GM21717 (cell line): ENCODE results near the gene TLE7.

Experiments
- ATAC-seq: cut with Tn5 transposase; IDR thresholded peaks from one replicate; pipeline ENCODE4 v1.9.1; 2021; ENCODE audit warnings: mild to moderate bottlenecking, moderate library complexity; ENCODE audit not compliant: unreplicated experiment

The TLE7 gene

DNA sequence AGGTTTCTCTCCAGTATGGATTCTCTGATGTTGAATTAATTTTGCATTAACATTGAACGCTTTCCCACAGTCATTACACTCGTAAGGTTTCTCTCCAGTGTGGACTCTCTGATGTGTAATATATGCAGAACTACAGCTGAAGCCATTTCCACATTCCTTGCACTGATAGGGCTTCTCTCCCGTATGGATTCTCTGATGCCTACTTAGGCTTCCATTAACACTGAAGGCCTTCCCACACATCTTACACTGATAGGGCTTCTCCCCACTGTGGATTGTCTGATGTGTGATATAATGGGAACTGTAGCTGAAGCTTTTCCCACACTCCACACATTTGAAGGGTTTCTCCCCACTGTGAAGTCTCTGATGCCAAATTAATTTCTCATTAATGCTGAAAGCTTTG is 7.2 kb upstream of the TLE7 start:
- ATAC-seq = no peak

DNA sequence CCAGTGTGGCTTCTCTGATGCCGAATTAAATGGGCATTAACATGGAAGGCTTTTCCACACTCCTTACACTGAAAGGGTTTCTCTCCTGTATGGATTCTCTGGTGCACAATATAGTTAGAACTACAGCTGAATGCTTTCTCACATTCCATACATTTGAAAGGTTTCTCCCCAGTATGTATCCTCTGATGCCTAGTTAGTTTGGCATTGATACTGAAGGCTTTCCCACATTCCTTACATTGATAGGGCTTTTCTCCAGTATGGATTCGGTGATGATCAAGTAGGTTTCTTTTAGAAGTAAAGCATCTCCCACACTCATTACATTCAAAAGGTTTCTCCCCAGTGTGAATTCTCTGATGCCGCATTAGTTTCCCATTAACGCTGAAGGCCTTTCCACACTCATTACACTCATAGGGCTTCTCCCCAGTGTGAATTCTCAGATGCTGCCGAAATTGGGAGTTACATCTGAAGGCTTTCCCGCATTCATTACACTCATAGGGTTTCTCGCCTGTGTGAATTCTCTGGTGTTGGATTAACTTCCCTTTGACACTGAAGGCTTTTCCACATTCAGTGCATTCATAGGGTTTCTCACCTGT is 6.5 kb upstream of the TLE7 start:
- ATAC-seq = no peak

DNA sequence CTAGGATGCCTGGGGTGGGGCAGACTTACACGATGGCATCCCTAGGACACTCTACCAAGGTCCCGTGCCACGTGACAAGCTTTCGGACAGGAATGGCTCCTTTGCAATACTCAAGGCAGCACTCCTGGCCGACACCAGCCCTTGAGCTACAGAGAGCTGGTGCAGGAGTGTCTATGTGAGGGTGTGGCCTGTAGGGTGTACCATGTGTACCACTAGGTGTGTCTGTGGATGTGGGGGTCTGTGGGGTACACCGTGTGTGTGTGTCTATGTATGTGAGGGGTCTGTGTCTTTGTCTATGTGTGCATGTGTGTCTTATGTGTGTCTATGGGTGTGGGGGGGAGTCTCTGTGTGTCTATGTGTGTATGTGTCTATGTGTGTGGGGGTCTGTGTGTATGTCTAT is 1.9 kb upstream of the TLE7 start:
- no peak for ATAC-seq

DNA sequence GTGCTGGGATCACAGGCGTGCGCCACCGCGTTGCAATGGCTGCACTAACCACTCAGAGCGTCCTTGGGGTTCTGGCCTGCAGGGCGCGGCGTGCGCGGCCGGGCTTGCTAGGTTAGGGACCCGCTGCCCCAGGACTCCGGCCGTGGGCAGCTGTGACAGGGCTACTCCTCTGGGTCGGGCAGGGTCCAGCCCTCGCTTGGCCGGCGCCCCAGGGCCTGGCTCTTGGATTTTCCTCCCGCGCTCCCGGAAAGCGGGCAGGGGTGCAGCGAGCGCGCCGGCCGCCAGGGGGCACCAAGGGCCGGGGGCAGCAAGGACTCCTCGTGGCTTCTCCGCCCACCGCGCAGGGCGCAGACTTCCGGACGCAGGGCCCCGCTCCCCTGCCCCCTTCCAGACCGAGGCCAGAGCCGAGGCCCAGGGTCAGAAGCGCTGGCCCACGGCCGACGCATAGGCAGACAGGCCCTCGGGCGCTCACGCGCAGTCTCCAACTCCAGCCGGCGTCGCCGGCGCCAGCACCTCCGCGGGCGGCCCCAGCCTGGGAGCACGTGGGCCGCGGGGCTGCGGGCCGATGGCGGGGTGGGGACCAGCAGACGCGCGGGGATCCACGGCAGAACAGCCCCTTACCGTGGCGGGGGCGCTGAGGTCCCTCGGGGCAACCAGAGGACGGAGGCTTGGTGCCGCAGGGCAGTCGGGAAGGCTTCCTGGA is 355 bp downstream of the TLE7 start:
- no peak for ATAC-seq

DNA sequence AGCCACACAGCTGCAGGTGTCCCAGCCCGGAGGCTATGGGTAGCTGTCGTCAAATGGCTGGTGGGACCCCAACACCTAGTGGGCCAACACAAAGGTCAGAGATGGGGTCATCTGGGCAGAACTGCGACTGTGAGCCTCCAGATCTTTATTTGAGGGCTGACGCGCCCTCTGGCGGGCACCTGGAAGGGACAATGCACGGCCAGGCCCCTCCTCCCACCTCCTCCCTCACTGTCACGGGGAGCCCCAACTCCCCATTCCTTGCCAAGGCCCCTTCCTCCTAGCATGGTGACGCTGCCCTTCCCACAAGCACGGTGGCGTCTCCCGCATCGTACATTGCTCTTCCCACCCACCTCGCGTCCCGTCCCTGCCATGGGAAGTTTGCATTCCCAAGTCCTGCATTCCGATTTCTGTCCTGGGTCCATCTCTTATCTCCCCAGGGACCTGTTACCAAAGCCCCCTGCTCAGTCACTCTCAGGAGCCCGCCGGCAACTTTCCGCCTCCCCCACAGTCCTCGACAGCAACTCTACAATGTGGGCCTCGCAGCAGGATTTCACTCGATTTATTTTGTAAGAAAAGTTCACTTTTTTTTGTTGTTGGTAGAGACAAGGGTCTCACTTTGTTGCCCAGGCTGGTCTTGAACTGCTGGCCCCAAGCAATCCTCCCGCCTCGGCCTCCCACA is 1.0 kb downstream of the TLE7 start:
- ATAC-seq = no peak

DNA sequence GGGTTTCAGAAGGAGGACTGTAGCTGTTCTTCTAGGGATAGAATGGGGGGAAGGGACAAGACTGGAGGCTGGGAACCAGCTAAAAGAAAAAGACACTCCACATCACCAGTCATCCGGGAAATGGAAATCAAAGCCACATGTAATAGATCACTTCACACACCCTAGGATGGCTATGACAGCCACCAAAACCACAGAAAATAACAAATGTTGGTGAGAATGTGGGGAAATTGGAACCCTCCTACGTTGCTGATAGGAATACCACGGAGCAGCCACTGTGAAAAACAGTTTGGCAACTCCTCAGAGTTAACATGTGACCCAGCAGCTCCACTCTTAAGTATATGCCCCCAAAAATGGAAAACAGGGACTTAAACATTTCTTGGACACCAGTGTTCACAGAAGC is 2.3 kb downstream of the TLE7 start:
- ATAC-seq = no peak

DNA sequence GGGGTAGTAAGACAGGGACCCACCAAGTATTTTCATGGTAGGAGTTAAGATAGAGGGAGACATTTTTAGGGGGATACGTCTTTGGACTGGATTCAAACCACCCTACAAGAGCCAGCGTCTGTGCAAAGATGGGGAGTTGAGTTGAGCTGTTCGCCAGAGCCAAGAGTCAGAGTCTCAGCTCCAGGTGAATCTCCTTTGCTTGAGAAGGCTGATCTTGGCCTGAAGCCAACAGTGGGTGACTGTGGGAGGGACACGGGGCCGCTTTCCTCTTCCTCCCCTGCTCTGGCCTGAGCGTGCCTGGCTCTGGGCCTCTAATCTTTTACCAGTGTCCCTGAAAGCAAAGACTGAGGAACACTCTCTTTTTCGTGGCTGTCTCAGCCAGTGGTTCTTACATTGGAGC is 5.4 kb downstream of the TLE7 start:
- no peak for ATAC-seq

DNA sequence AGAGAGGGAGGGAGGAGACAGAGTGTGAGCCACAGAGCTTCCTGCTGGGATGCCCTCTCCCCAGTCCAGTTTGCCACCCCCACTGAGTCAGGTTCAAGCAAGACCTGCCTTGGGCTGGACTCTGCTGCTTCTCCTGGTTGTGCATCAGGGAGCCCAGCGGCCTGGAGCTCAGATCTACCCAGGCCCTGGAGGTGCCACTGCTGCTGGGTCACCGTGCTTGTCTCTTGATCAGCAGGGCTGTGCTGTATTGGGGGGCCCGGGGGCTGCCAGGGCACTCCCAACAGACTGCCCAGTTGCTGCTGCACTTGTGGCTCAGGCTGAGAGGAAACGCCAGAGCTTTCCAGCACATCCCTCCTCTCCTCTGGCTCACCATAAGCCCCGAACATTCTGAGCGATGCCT is 8.9 kb downstream of the TLE7 start:
- no peak for ATAC-seq

DNA sequence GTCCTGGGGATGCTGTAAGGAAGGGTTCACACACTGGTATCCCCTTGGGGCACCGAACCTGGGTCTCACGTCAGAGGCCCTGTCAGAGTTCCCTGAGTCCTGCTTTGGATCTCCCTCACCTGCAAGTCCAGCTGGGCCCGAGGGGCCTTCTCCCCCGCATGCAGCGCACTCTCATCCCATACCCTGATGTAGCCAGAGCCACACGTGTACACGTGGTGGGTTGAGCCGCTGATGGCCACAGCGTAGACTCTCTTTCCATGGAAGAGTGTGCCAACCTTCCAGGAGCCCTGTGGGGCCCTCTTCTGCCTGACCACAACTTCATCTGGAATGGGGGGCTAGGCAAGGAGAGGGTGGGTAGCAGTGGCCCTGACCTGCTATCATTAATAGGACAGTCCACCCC is 9.9 kb downstream of the TLE7 start:
- ATAC-seq = no peak

DNA sequence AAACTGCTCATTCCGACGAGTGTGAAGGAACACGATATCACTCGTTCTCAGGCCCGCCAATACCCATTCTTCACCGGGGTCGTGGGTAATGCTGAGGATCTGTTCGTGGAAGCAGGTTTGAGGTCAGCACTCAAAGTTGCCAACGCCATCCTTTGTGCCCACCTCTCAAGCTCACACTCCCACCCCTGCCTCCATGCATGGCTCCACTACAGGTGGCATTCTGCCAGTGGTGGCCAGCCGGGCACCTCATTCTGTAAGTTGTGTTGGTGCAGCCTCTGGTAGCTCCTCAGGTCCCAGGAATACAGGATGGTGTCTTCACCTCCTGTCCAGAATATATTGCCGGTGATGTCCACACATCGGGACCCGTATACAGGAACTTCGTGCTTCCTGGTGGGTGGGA is 10.7 kb downstream of the TLE7 start:
- no peak for ATAC-seq

DNA sequence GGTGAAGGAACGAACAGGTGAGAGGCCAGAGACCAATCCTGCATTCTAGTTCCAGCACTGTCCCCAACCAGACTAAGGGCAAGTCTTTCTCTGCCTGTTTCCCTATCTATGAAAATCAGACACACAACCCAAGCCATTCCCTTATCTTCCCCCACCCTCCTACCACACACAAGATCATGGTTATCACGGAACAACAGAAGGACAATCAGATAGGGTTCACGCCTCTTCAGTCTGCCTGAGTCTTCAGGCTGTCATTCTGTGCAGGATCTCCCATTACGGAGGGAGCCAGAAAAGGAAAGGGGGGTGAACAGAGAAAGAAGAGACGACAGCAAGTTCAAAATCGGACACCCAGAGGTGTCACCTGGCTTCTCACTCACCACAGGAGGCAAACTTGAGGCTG is 11.1 kb downstream of the TLE7 start:
- ATAC-seq = no peak

DNA sequence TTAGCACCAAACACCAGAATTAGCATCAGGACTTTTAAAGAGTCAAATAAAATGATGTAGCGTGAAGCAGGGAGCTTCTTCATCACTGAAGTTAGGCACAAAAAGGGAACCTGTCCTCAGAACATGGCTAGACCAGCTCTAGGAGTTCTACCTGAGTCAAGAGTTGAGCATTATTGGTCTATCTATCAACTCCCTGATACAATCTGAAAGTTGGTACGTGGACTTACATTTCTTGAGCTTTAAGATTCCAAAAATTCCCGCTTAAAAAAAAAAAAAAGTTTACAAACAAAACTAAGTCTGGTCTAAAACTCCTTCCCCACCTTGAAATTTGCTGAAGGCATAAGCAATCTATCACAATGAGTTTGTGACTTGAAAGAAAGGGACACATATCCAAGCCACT is 12.3 kb downstream of the TLE7 start:
- ATAC-seq = no peak

DNA sequence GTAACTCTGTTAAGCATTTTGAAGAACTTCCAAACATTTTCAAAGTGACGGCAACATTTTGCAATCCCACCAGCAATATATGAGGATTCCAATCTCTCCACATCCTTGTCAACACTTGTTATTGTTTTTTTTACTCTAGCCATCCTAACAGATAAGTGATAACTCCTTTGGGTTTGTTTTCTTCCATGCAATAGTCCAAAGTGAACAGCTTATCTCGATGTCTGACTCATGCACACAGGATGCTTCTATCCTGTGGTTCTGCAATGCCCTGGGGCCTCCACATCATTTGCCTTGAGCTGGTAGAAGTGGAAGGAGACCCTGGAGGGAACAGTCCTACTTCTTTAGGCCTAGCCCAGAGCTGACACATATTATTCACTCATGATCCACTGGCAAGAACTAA is 13.0 kb downstream of the TLE7 start:
- ATAC-seq = no peak

DNA sequence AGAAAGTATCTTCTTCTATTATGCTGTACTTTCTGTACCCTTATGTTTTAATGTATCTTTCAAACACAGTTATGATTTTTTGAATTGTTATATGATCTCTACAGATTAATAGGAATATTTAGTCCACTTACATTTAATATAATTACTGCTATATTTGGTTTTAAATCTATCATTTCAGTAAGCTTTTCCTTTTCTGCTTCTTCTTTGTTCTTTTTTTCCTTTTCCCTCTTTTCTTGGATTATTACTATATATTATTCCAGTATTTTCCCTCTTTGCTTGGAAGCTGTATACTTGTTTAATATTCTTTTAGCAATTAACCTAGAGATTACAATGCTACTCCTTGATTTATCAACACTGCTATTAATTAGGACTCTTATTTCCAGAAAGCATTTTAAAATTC is 13.5 kb downstream of the TLE7 start:
- no peak for ATAC-seq

DNA sequence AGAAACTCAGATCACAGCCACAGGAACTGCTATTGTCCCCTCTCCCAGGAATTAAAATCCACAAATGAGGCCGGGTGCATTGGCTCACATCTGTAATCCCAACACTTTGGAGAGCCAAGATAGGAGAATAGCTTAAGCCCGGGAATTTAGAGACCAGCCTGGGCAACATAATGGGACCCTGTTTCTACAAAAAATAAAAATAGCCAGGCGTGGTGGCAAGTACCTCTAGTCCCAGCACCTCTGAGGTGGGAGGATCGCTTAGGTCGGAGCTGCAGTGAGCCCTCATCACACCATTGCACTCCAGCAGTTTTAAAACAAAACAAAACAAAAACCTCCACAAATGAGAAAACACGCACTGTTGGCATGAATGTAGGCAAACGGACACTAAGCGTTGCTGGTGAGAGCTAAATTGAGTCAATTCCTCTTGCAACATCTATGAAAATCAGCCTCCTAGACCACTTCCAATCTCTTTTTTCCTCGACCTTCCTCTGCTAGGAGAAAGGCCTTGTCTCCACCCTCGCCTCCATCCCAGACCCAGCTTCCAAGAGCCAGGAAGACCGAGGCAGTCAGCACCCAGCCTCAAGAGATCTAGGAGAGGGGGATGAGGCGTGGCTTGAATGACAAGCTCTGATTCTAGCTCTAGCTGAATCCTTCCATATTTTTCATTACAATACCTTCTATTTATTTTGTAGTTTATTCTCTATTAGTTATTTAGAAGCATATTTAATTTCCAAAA is 14.8 kb downstream of the TLE7 start:
- no peak for ATAC-seq

DNA sequence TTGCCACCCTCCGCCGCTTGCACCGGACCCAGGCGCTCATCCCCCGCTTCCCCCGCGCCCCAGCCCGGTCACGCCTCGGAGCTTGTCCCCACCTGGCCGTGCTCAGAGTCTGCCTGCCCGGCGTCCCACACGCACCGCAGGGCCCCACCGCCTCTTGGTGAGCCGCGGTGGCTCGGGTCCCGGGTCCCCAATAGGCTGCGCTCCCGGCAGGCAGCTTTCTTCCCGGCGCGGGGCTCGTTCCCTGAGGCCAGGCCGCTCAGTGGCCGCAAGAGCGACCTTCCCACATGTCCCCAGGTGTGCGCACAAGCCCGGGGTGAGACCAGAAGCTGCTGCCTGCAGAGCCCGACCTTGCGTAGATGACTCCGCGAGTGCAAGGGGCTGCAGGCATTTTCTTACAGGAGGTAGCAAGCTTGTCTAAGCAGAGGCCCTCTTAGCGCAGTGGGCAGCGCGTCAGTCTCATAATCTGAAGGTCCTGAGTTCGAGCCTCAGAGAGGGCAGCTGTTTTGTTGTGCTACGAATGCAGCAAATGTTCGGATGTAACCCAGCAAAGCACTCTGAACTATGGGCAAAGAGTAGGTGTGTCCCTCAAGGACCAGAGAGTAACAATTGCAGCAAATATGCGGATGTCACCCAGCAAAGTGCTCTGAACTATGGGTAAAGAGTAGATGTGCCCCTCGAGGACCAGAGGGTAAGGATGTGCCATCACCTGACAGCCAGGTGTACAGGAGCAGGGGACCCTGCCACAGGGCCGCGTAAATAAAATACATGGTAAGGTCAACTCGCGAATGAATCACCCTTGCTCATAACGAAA is 15.6 kb downstream of the TLE7 start:
- ATAC-seq = peak; percentile 50

DNA sequence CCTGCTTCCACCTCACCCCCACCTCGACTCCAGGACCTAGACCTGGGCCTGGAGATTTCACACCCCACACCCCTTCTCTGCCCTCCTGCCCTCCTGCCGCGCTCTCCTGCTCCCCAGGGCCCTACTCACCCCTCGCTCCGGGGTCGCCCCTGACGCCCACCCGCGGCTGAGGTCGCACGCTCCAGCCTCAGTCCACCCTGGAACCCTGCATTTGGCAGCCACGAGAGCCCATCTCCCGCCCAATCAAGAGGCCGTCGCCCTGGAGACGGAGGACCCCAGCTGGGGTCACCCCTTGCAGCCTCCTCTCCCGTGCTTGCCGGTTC is 16.1 kb downstream of the TLE7 start:
- no peak for ATAC-seq

DNA sequence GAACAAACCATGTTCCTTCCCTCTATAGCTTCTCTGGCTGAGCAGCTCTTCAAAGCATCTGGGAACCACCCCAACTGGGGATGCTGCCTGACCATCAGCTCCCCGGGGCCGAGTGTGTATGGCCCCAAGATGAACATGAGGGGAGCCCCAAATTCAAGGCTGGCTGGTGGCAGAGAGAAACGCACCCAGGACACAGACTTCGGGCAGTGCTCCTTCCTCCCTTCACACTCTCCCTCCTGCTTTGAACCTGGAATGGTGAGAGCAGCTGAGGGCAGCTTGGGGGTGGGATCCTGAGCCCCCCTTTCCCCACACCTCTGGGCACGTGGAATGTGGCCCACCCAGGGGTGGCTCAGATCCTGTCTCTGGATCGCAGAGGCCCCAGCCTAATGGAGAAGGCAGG is 17.2 kb downstream of the TLE7 start:
- no peak for ATAC-seq

DNA sequence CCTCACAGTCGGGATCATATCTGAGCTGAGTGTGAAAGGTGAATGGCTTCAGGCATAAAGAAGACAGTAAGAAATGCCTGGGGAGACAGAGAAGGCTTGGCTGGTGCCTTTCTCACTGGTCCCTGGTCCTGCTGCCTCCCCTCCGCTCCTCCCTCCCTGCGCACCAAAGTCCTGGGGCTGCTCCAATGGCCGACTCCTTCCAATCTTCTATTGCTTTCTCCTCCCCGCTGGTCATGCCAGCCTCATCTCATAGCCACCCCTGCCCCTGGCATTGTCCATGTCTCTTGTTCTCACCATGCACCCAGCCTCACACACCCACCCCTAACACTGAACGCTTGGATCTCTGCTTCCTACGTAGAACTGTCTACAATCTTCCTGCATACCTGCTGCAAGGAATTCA is 18.0 kb downstream of the TLE7 start:
- no peak for ATAC-seq

DNA sequence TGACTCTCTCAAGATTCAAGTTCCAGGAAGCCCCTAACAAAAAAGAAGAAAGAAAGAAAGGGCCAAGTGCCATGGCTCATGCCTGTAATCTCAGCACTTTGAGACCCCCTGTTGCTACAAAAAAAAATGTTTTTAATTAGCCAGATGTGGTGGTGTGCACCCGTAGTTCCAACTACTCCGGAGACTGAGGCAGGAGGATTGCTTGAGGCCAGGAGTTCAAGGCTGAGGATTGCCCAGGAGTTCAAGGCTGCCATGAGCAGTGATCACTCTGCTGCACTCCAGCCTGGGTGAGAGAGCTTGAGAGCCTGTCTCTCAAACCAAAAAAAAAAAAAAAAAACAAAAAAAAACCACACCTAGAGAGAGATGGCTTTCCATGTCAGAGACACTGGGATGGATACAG is 18.8 kb downstream of the TLE7 start:
- ATAC-seq = no peak

DNA sequence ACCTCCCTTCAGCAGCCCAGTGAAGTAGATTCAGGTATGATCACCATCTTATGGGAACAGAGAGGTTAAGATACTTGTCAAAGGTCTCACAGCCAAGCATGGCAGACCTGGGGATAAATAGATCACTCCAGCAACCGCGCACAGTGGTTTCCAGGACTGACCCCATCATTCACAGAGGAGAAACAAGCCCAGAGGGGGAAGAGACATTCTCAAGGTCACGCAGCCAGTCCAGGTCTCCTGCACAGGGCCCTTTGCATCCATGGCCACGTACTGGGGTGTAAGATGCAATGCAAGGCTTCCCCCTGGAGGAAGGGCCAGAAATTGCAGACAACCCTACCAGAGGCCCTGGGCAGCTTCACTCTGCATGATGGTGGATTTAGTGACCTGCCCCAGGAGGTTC is 19.9 kb downstream of the TLE7 start:
- ATAC-seq = no peak
